HFFc6 (cell line): ENCODE data around the gene TLR2. TPM values are rescaled to one million over a fixed set of nuclear protein-coding genes. Genes with fewer than 3 reads are reported as not detected.

Source experiments
- DNase-seq: peaks from one replicate; pipeline ENCODE4 v3.0.0-alpha.2; 2018
- H3K27ac Mint-ChIP-seq: 2 replicates; pipeline ENCODE4 v1.8.0; 2020; ENCODE audit warnings: mild to moderate bottlenecking, mixed read lengths
- H3K27me3 Mint-ChIP-seq: 2 replicates; pipeline ENCODE4 v1.8.0; 2021; ENCODE audit warnings: mild to moderate bottlenecking, moderate library complexity, mixed read lengths; ENCODE audit not compliant: insufficient read depth
- H3K36me3 Mint-ChIP-seq: 2 replicates; pipeline ENCODE4 v1.8.0; 2021; ENCODE audit warnings: low read depth, mixed read lengths
- H3K4me1 Mint-ChIP-seq: 2 replicates; pipeline ENCODE4 v1.8.0; 2020; ENCODE audit warnings: low read depth, mixed read lengths
- H3K4me3 Mint-ChIP-seq: 2 replicates; pipeline ENCODE4 v1.8.0; 2020; ENCODE audit warnings: mild to moderate bottlenecking, moderate library complexity, mixed read lengths
- H3K9me3 Mint-ChIP-seq: 2 replicates; pipeline ENCODE4 v1.8.0; 2020; ENCODE audit warnings: mild to moderate bottlenecking, mixed read lengths
- total RNA-seq, 6 experiments: library from RNA; stranded (reverse); fragmentation: NEBNext Ultra II Directional; extraction: Animal tissue kit (Norgen Biotek cat#: 25700); gene quantifications; 2 replicates in 1 of 6; 3 replicates in 5 of 6; pipeline ENCODE4 v1.2.3, GENCODE V29; 2021
- TF ChIP-seq, protein P1 (sequence below): fragments of 200-600 bp; sonication (generic); IDR thresholded peaks from 2 replicates; pipeline ENCODE4 v1.5.0; 2021; ENCODE audit warnings: antibody characterized with exemption, mild to moderate bottlenecking

TLR2 gene
- total RNA-seq, 6 experiments from 2014 or later = not detected

DNA sequence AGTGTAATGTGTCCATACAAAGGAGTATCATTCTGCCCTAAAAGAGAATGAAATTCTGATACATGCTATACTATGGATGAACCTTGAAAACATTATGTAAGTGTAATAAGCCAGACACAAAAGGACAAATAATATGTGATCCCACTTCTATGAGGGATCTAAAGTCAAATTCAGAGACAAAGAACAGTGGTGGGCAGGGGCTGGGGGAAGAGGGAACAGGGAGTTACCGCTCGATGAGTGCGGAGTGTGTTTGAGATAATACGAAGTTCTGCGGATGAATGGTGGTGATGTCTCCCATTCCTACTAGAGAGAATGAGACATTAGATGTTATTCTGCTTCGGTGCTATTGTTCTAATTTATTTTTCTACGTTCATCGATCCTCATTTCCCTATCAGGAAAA is 46.1 kb upstream of the TLR2 start:
- no peak for DNase-seq
- Mint-ChIP-seq H3K36me3 (peaks cover 10% of the 10 kb centered on the region; the same call in 1 of the 2 replicates), H3K4me3 (no peak overlapping the region), H3K4me1 (peaks cover 12% of the 10 kb centered on the region), H3K27ac (no peak overlapping the region), H3K9me3 (no peaks in the 10 kb centered on the region), H3K27me3 (peaks cover 6% of the 10 kb centered on the region; the same call in 1 of the 2 replicates)
- TF ChIP-seq, protein P1, sequence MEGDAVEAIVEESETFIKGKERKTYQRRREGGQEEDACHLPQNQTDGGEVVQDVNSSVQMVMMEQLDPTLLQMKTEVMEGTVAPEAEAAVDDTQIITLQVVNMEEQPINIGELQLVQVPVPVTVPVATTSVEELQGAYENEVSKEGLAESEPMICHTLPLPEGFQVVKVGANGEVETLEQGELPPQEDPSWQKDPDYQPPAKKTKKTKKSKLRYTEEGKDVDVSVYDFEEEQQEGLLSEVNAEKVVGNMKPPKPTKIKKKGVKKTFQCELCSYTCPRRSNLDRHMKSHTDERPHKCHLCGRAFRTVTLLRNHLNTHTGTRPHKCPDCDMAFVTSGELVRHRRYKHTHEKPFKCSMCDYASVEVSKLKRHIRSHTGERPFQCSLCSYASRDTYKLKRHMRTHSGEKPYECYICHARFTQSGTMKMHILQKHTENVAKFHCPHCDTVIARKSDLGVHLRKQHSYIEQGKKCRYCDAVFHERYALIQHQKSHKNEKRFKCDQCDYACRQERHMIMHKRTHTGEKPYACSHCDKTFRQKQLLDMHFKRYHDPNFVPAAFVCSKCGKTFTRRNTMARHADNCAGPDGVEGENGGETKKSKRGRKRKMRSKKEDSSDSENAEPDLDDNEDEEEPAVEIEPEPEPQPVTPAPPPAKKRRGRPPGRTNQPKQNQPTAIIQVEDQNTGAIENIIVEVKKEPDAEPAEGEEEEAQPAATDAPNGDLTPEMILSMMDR = no peak

DNA sequence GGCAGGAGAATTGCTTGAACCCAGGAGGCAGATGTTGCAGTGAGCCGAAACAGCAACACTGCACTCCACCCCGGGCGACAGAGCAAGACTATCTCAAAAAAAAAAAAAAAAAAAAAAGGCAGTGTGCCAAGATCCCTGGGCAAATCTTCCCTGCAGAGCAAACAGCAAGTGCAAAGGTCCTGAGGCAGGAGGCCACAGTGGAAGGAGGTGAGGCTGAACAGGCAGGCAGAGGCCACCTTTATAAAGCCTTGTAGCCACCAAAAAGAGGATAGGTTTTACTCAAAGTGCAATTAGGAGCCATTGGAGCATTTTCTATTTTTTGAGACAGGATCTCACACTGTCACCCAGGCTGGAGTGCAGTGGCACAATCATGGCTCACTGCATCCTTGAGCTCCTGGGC is 45.1 kb upstream of the TLR2 start:
- H3K36me3 Mint-ChIP-seq = peaks cover 10% of the 10 kb centered on the region; the same call in 1 of the 2 replicates
- peaks cover 19% of the 10 kb centered on the region for H3K4me1 Mint-ChIP-seq
- H3K27ac Mint-ChIP-seq = no peak overlapping the region
- DNase-seq = no peak
- TF ChIP-seq, protein P1 = no peak
- H3K9me3 Mint-ChIP-seq = no peaks in the 10 kb centered on the region
- peaks cover 6% of the 10 kb centered on the region; the same call in 1 of the 2 replicates for H3K27me3 Mint-ChIP-seq
- H3K4me3 Mint-ChIP-seq = no peak overlapping the region

- Mint-ChIP-seq H3K27ac (no peak overlapping the region), H3K4me3 (no peak overlapping the region), H3K9me3 (no peaks in the 10 kb centered on the region), H3K4me1 (peaks cover 19% of the 10 kb centered on the region), H3K27me3 (peaks cover 6% of the 10 kb centered on the region; the same call in 1 of the 2 replicates), H3K36me3 (peaks cover 6% of the 10 kb centered on the region; the same call in 1 of the 2 replicates)
- TF ChIP-seq, protein P1 = no peak
- no peak for DNase-seq
Measured at GRCh38 chr4:153639833-153640802, 44.0 kb upstream of the TLR2 start.

- no peaks in the 10 kb centered on the region for H3K9me3 Mint-ChIP-seq
- H3K36me3 Mint-ChIP-seq = peaks cover 1% of the 10 kb centered on the region; the same call in 1 of the 2 replicates
- peaks cover 19% of the 10 kb centered on the region for H3K4me1 Mint-ChIP-seq
- TF ChIP-seq, protein P1 = no peak
- H3K27ac Mint-ChIP-seq = no peak overlapping the region
- no peak for DNase-seq
- H3K27me3 Mint-ChIP-seq = peaks cover 6% of the 10 kb centered on the region; the same call in 1 of the 2 replicates
- H3K4me3 Mint-ChIP-seq = no peak overlapping the region
Measured at GRCh38 chr4:153641532-153641931, 42.5 kb upstream of the TLR2 start.

GRCh38 chr4:153643406-153644383 is 40.4 kb upstream of the TLR2 start:
- peaks cover 10% of the 10 kb centered on the region for H3K27me3 Mint-ChIP-seq
- TF ChIP-seq, protein P1 = peak; percentile 78
- H3K9me3 Mint-ChIP-seq = no peaks in the 10 kb centered on the region
- 0 out of 2 replicates have a peak overlapping the region, but pooled peaks have one; percentile 1 for H3K27ac Mint-ChIP-seq
- peak; percentile 57 for DNase-seq
- H3K36me3 Mint-ChIP-seq = no peaks in the 10 kb centered on the region
- H3K4me1 Mint-ChIP-seq = peaks cover 19% of the 10 kb centered on the region
- H3K4me3 Mint-ChIP-seq = no peak overlapping the region; the same call in 1 of the 2 replicates
